Uterus (tissue), 4 donors: ENCODE results near the gene PRPF18. TPM values are rescaled to one million over a fixed set of nuclear protein-coding genes. Genes with fewer than 3 reads are reported as not detected.

Experiments used
- DNase-seq, 2 donors: peaks; one replicate each; pipeline ENCODE4 v3.0.0-alpha.2; 2019 to 2020
- H3K27ac ChIP-seq, 2 donors: fragments of 200-600 bp; sonication (generic); 1 replicate in 1 of 2; 2 replicates in 1 of 2; pipeline ENCODE4 v1.5.1; 2016 to 2018
- H3K27me3 ChIP-seq, 2 donors: fragments of 200-600 bp; sonication (generic); one replicate each; pipeline ENCODE4 v1.5.1; 2018 to 2019; ENCODE audit warnings: control low read depth in 1 of 2
- H3K36me3 ChIP-seq, 2 donors: fragments of 200-600 bp; sonication (generic); one replicate each; pipeline ENCODE4 v1.5.1; 2019; ENCODE audit warnings: control low read depth in 1 of 2
- H3K4me1 ChIP-seq, 2 donors: fragments of 200-600 bp; sonication (generic); one replicate each; pipeline ENCODE4 v1.5.1; 2018 to 2019; ENCODE audit warnings: control low read depth in 1 of 2
- H3K4me3 ChIP-seq, 2 donors: fragments of 200-600 bp; sonication (generic); 1 replicate in 1 of 2; 2 replicates in 1 of 2; pipeline ENCODE4 v1.5.1; 2018 to 2019; ENCODE audit warnings: mild to moderate bottlenecking in 1 of 2
- H3K9me3 ChIP-seq, 2 donors: fragments of 200-600 bp; sonication (generic); one replicate each; pipeline ENCODE4 v1.5.1; 2019; ENCODE audit warnings: control low read depth in 1 of 2
- CTCF ChIP-seq, 4 experiments: fragments of 200-600 bp in 2 of 4; fragments of 450-650 bp in 2 of 4; sonication (generic) in 2 of 4; IDR thresholded peaks; one replicate each; pipeline ENCODE4 v1.5.1; 2016 to 2019; ENCODE audit warnings: antibody characterized with exemption in 4 of 4, mild to moderate bottlenecking in 2 of 4, moderate library complexity in 1 of 4
- POLR2A ChIP-seq, 2 donors: fragments of 450-650 bp; IDR thresholded peaks; one replicate each; pipeline ENCODE4 v1.6.1; 2016; ENCODE audit warnings: antibody characterized with exemption in 2 of 2, mild to moderate bottlenecking in 1 of 2, moderate library complexity in 1 of 2
- intact Hi-C: fragments of 100-400 bp; cut with DNase I; formaldehyde crosslinking; loops from one replicate; pipeline ENCODE4 v1.15.1; 2023; ENCODE audit warnings: low total_unique reads
- total RNA-seq, 4 donors: library from RNA; depleted of rRNA in 3 of 4; stranded (reverse); fragments of >200 nt in 3 of 4; gene quantifications; one replicate each; pipeline versions ENCODE4 v1.1.0 to v1.2.4, GENCODE V29; 2014 to 2023
- donor health status: DM: yes; HTN: yes; CAD: no.

Gene PRPF18
- total RNA-seq, 4 donors from 2014 or later = 5.6 to 61.4 (median 22.5) TPM

GRCh38 chr10:13651969-13652720 is 65.4 kb downstream of the PRPF18 start:
- Histone ChIP-seq H3K4me1 (no peaks in the 10 kb centered on the region), H3K27me3 (no peaks in the 10 kb centered on the region), H3K36me3 (no peaks in the 10 kb centered on the region), H3K4me3 (no peak overlapping the region), H3K27ac (no peak overlapping the region), H3K9me3 (no peaks in the 10 kb centered on the region)
- intact Hi-C loops = no loop called here
- no peak for DNase-seq
- TF ChIP-seq CTCF (IDR thresholded peaks at IDR 0.05) = no peak
- TF ChIP-seq POLR2A (IDR thresholded peaks at IDR 0.05) = no peak

GRCh38 chr10:13652860-13653259 is 66.1 kb downstream of the PRPF18 start:
- DNase-seq = no peak
- TF ChIP-seq CTCF (IDR thresholded peaks at IDR 0.05) (no peak), POLR2A (IDR thresholded peaks at IDR 0.05) (no peak)
- Histone ChIP-seq H3K27me3 (no peaks in the 10 kb centered on the region), H3K9me3 (no peaks in the 10 kb centered on the region), H3K4me1 (no peaks in the 10 kb centered on the region), H3K36me3 (no peaks in the 10 kb centered on the region), H3K27ac (no peak overlapping the region), H3K4me3 (no peak overlapping the region)
- intact Hi-C loops = no loop called here

GRCh38 chr10:13654118-13654830 is 67.5 kb downstream of the PRPF18 start:
- Histone ChIP-seq H3K36me3 (no peaks in the 10 kb centered on the region), H3K27ac (no peak overlapping the region), H3K4me1 (no peaks in the 10 kb centered on the region), H3K4me3 (no peak overlapping the region), H3K9me3 (no peaks in the 10 kb centered on the region), H3K27me3 (no peaks in the 10 kb centered on the region)
- intact Hi-C loops = no loop called here
- DNase-seq = no peak
- TF ChIP-seq CTCF (IDR thresholded peaks at IDR 0.05) (no peak), POLR2A (IDR thresholded peaks at IDR 0.05) (no peak)

- TF ChIP-seq CTCF (IDR thresholded peaks at IDR 0.05) = no peak
- TF ChIP-seq POLR2A (IDR thresholded peaks at IDR 0.05) = no peak
- no peaks in the 10 kb centered on the region for H3K9me3 ChIP-seq
- H3K4me1 ChIP-seq = no peaks in the 10 kb centered on the region
- intact Hi-C loops = no loop called here
- no peak for DNase-seq
- no peaks in the 10 kb centered on the region for H3K27me3 ChIP-seq
- no peak overlapping the region for H3K27ac ChIP-seq
- no peaks in the 10 kb centered on the region for H3K36me3 ChIP-seq
- H3K4me3 ChIP-seq = no peak overlapping the region
Observed at GRCh38 chr10:13654846-13655245, 68.1 kb downstream of the PRPF18 start.
